GM19099 (cell line): ENCODE results near the gene ARID3A.

Experiments used
- POLR2A ChIP-seq: IDR thresholded peaks from 3 replicates; pipeline ENCODE4 v1.6.1; 2011; ENCODE audit warnings: low read depth; ENCODE audit not compliant: insufficient read length; ENCODE audit errors: extremely low read depth

ARID3A gene

DNA sequence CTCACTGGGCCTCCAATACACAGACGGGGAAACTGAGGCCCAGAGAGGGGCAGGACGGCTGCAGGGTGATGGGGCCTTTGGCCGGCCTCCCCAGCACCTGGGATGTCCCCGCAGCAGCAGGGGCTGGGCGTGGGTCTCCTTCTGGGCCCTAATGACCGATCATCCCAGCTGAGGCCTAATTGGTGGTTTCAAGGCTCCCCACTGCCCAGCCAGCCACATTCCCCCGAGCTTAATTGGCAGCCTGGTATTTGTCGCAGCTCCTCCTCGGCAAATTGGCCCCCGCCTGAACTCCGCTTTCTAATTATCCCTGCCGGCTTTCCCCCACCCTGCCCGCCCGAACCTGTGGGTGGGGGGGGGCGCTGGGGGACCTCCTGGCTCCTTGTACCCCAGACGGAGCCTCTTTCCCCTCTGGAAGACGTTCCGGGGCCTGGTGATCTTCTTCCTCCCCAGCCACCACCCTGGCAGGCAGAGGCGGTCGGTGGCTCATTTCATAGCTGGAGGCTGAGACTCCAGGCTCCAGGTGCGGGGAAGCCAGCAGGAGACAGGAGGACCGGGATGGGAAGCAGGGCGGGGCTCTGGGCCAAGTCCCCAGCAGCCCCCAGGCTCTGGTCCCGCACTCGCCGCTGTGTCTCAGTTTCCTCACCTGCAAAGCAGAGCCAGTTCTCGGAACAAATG is 31.1 kb downstream of the ARID3A start:
- TF ChIP-seq POLR2A = no peak

GRCh38 chr19:958967-959855 is 33.4 kb downstream of the ARID3A start:
- no peak for TF ChIP-seq POLR2A

DNA sequence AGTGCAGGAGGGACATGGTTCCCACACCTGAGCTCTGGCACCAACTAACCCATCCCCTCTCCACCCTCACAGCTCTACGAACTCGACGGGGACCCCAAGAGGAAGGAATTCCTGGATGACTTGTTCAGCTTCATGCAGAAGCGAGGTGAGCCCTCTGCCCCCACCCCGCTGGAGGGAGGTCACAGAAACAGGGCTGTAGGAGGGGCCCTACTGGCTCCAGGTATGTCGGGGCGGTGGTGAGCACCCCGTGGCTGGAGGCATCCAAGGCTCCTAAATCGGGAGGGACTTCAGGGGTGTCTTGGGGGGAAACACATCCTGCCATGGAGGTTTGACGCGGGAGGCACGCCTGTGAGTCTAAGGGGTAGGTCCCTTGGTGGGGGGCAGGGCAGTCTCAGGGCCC is 34.2 kb downstream of the ARID3A start:
- TF ChIP-seq POLR2A = no peak

GRCh38 chr19:960601-960938 is 34.7 kb downstream of the ARID3A start:
- no peak for TF ChIP-seq POLR2A

DNA sequence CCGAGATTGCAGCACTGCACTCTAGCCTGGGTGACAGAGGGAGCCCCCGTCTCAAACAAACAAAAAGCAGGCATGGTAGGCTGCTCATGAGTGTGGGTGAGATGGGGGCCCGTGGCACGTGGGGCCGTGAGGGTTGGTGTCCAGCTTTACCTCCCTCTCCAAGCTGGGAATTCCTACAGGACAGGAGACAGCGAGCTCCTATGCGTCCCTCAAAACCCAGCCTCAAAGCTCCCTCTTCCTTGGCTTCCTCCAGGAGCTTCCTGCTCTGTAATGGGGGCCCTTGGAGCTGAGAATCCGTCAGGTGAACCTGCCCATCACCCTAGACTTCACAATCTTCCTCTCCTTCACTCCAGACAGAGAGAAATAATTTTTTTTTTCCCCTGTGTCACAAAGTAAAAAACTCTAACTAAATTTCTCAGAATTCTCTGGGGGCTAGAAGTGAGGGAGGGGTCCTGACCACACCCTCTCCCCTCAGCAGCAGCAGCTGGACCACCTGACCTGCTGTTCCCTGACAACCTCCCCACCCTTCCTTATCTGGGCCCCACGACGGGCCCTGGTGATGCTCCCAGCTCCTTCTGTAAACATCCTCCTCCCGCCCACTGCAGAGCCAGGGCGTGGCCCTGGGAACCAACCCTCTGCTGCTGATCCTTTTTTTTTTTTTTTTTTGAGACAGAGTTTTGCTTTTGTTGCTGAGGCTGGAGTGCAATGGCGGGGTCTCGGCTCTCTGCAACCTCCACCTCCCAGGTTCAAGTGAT is 36.2 kb downstream of the ARID3A start:
- TF ChIP-seq POLR2A = no peak

DNA sequence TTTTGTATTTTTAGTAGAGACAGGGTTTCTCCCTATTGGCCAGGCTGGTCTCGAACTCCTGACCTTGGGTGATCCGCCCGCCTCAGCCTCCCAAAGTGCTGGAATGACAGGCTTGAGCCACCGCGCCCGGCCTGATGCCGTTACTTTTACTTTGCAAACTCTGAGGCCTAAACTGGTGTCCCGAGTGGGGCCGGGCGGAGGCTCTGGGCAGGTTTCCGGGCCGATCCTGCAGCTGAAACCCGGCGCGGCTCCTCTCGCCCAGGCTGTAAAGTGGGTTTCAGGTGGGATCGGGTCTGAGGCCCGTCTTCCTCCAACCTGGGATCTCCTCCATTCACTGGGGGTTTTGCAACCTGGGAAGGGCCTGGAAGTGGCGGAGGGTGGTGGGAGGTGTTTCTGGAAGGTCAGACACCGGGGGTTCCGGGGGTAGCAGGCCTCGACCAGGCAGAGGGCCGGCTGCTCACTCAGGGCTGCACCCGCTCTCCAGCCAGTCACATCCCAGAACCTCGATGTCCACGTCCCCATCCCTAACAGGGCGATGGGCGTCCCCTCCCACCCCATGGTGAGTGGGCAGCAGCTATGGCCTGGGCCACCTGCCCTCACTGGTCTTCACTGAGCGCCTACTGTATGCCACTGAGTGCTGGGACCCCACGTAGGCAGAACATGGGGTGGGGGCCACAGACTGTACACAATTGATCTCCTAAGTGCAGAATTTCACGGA is 37.0 kb downstream of the ARID3A start:
- TF ChIP-seq POLR2A = no peak

DNA sequence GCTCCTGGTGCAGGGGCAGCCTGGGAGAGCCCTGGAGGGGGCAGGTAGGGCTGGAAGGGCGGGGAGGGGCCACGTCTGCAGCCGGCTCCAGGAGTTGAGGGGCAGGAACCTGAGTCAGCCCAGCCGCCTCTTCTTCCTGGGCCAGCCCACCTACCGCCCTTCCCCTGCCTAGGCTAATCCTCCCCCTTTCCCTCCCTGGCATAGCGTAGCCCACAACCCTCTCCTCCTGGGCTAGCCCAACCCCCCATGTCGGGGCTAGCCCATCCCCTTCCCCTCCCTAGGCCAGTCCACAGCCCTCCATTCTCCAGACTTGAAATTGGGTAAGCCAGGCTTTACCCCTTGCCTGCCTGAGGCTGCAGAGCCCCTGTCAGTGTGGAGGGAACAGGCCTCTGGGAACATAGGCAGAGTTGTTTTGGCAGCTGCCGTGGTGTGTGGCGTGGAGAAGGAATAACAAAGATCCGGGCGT is 37.7 kb downstream of the ARID3A start:
- no peak for TF ChIP-seq POLR2A

- no peak for TF ChIP-seq POLR2A
Measured at GRCh38 chr19:964116-964520, 38.3 kb downstream of the ARID3A start.

- no peak for TF ChIP-seq POLR2A
Measured at GRCh38 chr19:964761-965694, 39.2 kb downstream of the ARID3A start.

- TF ChIP-seq POLR2A = no peak
Measured at GRCh38 chr19:966485-967088, 40.8 kb downstream of the ARID3A start.

DNA sequence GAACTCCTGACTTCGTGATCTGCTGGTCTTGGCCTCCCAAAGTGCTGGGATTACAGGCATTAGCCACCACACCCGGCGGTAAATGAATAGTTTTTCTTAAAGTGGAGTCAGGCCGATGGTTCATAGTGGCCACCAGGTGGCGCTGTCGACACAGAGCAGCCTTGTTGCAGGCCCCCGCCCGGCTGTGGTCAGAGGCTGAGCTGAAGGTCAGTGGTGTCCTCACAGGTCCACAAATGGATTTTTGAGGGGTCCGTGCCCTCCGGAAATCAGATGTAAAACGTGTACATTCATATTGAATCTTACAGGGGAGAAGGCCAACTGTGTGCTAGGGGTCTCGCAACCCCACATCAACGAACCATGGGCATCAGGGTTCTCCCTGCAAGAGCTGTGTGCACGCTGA is 44.9 kb downstream of the ARID3A start:
- no peak for TF ChIP-seq POLR2A

GRCh38 chr19:971795-972194 is 46.0 kb downstream of the ARID3A start:
- TF ChIP-seq POLR2A = no peak

DNA sequence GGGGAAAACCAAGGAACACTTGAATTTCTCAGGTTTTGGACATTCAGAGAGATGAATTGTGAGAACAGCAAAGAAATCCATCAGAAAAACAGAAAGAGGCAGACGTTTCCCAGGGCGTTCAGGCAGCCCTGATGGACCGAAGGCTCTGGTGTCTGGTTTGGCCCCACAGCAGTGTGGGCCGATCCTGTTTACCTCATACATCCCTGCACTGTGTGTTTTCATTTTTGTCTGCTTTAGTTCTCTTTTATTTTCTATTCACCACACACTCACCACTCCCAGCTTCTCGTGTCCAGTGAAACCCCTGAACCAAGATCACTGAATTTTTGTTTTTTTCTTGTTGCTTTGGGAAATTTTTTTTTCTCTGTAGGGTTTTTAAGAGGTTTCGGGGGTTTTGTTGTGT is 46.4 kb downstream of the ARID3A start:
- TF ChIP-seq POLR2A = no peak
